CD4-positive, alpha-beta T cell treated with Interleukin-4 for 1 hour (primary cell): ENCODE measurements around the gene C19orf33.

ENCODE experiments used
- DNase-seq, 2 donors: peaks; one replicate each; pipeline ENCODE4 v3.0.0-alpha.2; 2020 to 2022

The C19orf33 gene

GRCh38 chr19:38280030-38280921 is 23.8 kb upstream of the C19orf33 start:
- DNase-seq: no peak

DNA sequence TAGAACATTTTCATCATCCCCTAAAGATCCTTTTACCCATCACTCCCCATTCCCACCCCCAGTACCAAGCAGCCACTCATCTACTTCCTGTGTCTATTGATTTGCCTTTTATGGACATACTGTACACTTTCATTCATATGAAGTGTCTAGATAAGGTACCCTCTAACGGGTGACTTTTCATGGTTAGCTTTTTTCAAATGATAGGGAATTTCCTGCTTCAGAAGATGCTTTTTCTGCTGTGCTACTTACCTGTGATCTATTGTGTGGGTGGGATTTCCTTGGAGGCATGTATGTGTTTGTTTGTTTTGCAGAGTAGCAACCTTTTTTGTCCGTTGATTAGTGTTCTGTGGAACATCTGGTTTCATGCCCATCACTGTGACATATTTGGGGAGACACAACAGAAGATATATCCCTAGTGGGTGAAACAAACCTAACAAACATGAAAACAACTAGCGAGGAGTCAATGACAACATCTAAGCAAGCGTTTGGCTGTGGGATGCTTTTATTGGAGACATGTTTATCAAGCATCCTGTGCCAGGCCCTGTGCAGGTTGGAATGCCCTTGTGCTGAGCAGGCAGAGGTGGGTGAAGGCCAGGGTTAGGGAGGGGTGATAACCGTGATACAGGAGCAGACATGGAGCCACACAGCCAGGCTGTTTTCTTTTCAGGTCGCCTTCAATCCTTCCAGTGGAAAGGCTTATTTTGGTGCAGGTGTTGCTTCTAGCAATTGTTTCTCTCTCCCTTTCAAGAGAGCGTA is 22.1 kb upstream of the C19orf33 start:
- DNase-seq: peak in 1 of 2 donors; percentile 36

GRCh38 chr19:38283271-38283670 is 20.8 kb upstream of the C19orf33 start:
- no peak for DNase-seq

DNA sequence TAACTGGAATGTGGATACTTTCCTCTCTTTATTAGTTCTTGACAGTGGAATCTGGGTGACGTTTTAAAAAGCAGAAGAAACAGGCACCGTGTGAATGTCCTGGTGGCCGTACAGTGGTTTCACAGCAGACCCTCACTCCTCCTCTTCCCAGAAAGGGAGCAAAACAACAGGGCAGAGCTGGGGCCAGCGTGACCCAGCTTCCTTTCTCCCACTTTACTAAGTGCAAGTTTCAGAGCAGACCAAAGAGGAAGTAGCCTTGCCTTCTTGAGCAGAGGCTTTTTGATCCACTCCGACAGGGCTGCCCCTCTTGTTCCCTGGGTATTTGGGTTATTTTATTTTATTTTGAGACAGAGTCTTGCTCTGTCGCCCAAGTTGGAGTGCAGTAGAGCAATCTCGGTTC is 19.6 kb upstream of the C19orf33 start:
- DNase-seq: no peak

DNA sequence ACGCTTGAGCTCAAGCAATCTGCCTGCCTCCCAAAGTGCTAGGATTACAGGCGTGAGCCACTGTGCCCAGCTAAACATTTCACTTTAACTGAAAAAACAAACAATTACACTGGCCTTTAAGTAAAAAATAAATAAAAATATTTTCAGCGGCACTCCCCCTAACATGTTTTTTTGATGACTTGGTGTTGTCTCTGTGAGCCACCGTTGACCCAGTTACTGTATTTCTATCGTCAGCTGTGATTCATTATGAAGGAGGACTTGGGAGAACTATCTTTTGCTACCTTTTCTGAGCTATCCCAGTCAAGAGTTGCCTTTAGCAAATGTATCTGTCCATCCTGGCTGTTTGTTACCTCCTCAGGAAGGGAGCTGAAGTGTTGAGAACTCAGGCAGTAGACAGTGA is 18.5 kb upstream of the C19orf33 start:
- no peak for DNase-seq

- DNase-seq: peak; percentile 13 to 47
These were observed 16.4 kb upstream of the C19orf33 start for GRCh38 chr19:38287604-38288003.

GRCh38 chr19:38288123-38288855 is 15.8 kb upstream of the C19orf33 start:
- DNase-seq: no peak

- no peak for DNase-seq
These were observed 14.1 kb upstream of the C19orf33 start for GRCh38 chr19:38289955-38290354.

- no peak for DNase-seq
These were observed 13.4 kb upstream of the C19orf33 start for GRCh38 chr19:38290631-38291147.

DNA sequence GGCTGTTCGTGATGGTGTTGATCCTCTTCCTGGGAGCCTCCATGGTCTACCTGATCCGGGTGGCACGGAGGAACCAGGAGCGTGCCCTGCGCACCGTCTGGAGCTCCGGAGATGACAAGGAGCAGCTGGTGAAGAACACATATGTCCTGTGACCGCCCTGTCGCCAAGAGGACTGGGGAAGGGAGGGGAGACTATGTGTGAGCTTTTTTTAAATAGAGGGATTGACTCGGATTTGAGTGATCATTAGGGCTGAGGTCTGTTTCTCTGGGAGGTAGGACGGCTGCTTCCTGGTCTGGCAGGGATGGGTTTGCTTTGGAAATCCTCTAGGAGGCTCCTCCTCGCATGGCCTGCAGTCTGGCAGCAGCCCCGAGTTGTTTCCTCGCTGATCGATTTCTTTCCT is 12.2 kb upstream of the C19orf33 start:
- no peak for DNase-seq

GRCh38 chr19:38293281-38293680 is 10.8 kb upstream of the C19orf33 start:
- no peak for DNase-seq

DNA sequence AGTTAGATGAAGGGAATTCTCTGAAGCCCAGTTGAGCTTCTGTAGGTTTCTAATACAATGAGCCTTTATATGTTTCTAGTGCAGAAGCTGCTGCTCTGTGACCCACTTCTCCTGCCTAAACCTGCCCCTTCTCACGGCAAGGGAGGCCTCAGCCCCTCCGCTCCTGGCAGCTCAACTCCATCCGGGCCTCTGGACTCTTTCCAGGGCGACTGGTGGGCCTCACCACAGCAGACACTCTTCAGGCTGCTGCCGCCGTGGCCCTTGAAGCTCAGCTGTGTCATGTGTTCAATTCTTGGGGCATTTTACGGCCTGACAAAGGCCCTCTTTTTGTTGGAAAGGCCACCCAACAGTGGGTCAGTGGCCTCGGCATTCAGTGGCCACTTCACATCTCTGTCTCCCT is 10.0 kb upstream of the C19orf33 start:
- DNase-seq: no peak

DNA sequence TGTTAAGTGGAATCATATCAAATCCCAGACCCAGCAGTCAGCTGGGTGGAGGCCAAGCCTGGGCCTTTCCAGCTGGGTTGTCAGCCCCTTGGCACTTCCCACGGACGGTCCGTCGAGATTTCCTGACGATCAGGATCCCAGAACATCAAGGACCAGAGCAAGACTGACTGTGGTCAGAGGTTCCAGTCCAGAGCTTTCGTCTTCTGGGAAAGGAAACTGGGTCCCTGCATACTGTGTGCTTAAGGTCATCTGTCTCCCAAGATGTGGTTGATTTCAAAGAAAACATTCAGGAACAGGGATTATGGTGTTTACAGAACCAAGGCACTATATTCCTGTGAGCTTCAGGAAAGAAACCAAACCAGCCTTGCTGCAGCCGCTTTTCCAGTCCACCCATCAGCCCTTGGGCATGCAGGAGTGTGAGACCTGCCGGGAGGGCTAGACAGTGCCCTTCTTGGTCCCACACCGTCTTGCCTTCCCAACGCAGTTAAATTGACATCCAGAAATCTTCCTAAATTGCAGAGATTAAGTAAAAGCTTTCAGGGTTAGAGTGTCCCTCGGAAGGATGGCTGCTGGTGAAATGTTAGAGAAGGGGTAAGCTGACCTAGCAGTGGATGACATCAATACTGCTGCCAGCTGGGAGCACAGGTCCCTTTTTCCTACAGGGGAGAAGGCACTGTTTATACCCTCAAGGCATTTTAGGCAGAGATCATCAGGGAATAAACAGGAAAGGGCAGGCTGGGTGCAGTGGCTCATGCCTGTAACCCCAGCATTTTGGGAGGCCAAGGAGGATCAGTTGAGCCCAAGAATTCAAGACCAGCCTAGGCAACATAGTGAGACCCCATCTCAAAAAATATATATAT is 5.0 kb upstream of the C19orf33 start:
- no peak for DNase-seq

DNA sequence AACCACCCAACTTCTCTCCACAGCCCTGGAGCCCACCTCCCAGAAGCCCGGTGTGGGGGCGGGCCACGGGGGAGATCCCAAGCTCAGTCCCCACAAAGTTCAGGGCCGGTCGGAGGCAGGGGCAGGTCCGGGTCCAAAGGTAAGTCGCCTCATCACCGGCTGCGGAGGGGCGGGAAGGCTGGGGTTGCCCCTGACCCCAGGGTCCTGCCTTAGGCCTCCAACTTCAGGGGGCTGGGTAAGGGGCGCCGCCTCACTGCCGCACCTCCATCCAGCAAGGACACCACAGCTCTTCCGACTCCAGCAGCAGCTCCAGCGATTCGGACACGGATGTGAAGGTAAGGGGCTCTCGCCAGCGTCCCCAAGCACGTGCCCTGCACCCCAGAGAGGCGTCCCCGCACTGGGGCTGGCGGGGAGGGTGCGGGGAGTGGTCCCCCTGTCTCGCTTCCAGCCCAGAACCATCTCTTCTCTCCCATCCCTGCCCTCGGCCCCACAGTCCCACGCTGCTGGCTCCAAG is 358 bp downstream of the C19orf33 start:
- no peak for DNase-seq

GRCh38 chr19:38304866-38305429 is 897 bp downstream of the C19orf33 start:
- no peak for DNase-seq

GRCh38 chr19:38306236-38306635 is 2.2 kb downstream of the C19orf33 start:
- DNase-seq: no peak

GRCh38 chr19:38307076-38307475 is 3.0 kb downstream of the C19orf33 start:
- no peak for DNase-seq

DNA sequence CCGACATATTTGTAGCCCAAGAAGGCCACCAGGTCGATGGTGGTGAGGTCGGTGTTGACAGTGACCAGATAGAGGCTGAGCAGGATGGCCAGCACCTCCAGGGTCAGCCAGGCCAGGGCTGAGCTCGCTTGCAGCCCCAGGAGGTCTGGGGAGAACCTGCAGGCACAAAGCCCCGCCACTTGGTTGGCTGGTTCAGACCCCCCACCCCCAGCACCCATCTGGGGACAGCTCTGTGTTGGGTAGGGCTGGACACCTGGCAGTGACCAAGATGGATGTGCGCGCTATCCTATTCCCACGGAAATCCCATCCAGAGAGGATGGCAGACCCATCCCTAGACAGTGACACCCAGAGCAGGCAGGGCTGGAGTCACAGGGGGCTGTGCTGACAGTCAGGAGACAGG is 3.5 kb downstream of the C19orf33 start:
- DNase-seq: no peak

GRCh38 chr19:38308006-38308766 is 4.1 kb downstream of the C19orf33 start:
- DNase-seq: no peak

GRCh38 chr19:38308926-38309614 is 5.0 kb downstream of the C19orf33 start:
- DNase-seq: no peak
